ENCODE data around the gene WDR31.
"Not testable (repeated sequence)": the region's sequence is repeated elsewhere in the genome, so short reads cannot be mapped to it uniquely, and the experiment has no call there.

Gene WDR31

DNA sequence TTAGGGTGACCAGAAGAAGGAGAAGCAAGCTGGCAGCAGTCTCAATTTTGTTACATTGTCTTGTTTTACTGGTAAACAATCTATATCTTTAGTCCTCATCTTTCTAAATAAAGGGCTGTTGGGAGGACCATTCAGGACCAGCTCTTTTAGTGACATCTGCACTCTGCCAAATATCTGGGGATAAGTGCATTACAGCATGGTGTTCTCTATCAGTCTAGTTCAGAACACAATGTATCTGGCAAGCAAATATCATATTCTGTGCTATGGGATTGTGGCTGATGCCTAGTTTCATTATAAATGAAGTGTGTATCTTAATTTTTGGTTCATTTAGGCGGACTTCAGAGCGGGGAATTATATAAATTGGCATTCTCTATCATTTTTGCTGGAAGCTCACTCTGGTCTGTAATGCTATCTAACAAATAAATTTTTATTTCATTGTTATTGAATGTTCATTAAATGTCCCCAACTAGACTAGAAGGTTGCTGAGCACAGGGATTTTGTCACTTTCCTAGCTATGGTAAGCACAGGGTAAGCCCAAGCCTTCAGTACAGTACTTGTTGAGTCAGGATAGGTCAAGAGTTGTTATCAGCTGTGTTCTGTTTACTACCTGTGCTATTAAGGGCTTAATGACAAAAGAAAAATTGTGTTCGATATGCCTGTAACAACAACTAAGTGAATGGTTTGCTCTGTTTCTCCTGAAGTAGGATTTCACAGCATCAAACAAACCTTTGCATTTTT is 11.9 kb downstream of the WDR31 start:
- DNase-seq = no peak

- no peak for DNase-seq
Observed at GRCh38 chr9:113326230-113326629, 13.8 kb downstream of the WDR31 start.

DNA sequence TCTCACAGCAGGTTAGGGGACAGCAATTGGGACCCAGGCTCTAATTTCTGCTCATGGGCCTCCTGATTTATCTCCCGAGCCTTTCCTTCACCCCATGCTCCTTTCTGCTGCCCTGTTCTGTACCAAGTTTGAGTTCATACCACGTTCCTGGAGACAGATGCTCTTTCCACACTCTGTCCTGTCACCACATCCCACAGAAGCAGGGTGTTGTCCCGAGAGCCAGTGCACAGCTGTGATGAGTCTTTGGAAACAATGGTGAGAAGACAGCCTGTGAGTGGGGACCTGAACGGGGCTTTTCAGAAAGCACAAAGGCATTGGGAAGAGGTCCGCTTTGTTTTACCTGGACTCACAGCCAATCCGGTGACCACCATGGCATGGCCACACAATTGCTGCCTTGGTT is 17.4 kb downstream of the WDR31 start:
- DNase-seq = no peak

GRCh38 chr9:113320051-113320450 is 20.0 kb downstream of the WDR31 start:
- DNase-seq = no peak

DNA sequence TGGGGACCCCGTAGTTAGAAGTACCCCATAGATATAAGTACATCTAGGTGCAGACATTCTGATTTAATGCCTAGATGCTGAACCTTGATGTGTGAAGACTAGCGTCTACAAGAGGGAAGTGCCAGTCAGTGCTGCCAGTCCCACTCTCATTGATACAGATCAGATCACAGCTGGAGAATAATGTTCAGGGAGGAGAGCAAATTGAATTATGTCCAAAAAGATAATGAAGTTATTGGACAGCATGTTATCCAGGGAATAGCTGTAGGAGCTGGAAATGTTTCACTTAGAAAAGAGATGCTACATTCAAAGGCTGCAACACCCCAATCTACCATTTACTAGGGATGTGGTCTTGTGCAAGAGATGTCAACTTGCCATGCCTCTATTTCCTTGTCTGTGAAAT is 21.0 kb downstream of the WDR31 start:
- DNase-seq = no peak

- no peak for DNase-seq
Observed at GRCh38 chr9:113317777-113318176, 22.3 kb downstream of the WDR31 start.

GRCh38 chr9:113316030-113316429 is 24.0 kb downstream of the WDR31 start:
- DNase-seq = no peak

- no peak for DNase-seq
Observed at GRCh38 chr9:113315231-113315630, 24.8 kb downstream of the WDR31 start.

GRCh38 chr9:113313261-113313660 is 26.8 kb downstream of the WDR31 start:
- no peak for DNase-seq

DNA sequence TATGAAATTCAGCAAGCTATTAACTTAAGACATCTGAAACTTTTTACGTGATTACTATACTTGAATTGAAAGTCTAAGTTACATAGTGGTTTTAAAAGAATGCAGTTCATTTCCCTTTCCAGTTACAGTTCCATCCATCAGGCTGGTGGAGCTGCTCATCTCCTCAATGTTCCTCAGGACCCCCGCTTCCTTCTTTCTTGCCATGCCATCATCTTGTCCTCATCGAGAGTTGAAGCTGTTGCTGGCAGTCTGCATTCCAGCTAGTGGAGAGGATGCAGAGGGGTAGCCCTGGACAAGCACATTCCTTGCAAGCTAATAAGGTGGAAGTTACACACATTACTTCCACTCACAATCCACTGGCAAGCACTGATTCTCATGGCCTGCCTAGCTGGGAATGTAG is 28.1 kb downstream of the WDR31 start:
- no peak for DNase-seq

GRCh38 chr9:113310538-113310937 is 29.5 kb downstream of the WDR31 start:
- no peak for DNase-seq

DNA sequence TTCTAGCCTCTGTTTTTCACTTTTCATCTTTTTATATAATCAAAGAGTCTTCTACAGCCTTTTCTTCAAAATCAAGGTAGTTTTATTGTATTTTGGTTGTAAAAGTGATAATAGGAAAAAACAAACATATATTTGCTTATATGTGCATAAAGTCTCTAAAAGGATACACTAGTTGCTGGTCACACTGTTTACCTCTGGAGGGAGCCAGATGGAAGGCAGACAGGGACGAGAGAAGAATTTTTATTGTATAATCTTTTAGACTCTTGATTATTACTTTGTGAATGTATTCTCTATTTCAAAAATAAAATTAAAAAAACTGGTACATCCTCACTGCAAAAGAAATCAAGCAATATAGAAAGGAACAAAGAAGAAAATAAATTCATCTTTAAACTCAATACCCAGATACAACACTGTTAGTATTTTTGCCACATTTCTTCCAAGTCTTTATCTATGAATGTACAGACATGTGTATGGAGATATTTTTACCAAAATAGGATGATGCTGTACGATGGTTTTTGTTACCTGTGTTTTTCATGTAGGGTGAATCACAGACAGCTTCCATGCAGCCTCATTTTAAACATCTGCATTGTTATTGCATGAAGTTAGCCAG is 30.8 kb downstream of the WDR31 start:
- no peak for DNase-seq

- DNase-seq = no peak
Observed at GRCh38 chr9:113307396-113307975, 32.6 kb downstream of the WDR31 start.

- DNase-seq = no peak
Observed at GRCh38 chr9:113306566-113306965, 33.5 kb downstream of the WDR31 start.

- DNase-seq = no peak
Observed at GRCh38 chr9:113302792-113303418, 37.2 kb downstream of the WDR31 start, which contains the start of gene RNF183. Gene RNF183, minus strand, starts transcription at chr9:113303376. Its CDS starts 5,192 bp downstream, at chr9:113298184.

- no peak for DNase-seq
Observed at GRCh38 chr9:113301548-113301947, 38.5 kb downstream of the WDR31 start.

DNA sequence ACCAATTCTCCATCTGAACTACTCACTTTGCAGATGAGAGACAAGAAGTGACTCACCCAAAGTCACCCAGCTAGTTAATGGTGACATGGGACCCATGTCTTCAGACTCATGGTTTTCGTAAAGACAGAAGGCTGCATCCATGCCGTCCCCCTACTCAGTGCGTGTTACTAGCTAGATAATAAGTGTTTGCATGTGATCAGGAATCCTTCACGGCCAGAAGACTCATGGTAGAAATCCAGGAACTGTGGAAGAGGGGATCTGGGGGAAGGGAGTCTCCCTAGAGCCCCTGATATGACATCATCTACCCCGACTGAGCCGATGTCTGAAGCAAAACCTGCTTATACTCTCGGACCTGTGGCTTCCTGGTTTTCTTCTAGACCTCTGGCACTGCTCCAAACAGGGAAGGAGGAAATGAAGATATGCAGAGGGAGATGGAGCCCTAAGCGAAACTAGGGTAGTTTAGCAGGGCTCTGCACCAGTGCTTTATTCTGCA is 40.2 kb downstream of the WDR31 start:
- DNase-seq = no peak

- peak; percentile 89 for DNase-seq
Observed at GRCh38 chr9:113298924-113299770, 40.9 kb downstream of the WDR31 start.

DNA sequence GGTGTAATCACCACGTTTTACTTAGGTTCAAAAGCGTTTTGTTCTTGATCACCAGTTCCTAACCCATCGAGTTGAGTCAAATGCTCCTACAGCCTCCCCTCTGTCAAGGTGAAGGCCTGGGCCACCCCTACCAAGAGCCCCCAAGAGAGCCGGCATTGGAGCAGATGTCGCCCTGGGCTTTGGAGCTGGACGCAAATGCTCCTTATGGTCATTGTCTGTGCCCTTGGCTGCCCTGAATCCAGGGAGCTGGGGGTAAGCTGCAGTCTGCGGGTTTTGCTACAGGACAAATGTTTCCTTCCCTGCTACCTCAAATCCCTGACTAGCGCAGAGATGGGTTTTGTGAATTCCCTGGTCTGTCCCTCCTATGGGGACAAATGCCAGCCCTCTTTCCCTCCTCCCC is 41.8 kb downstream of the WDR31 start:
- DNase-seq = no peak

DNA sequence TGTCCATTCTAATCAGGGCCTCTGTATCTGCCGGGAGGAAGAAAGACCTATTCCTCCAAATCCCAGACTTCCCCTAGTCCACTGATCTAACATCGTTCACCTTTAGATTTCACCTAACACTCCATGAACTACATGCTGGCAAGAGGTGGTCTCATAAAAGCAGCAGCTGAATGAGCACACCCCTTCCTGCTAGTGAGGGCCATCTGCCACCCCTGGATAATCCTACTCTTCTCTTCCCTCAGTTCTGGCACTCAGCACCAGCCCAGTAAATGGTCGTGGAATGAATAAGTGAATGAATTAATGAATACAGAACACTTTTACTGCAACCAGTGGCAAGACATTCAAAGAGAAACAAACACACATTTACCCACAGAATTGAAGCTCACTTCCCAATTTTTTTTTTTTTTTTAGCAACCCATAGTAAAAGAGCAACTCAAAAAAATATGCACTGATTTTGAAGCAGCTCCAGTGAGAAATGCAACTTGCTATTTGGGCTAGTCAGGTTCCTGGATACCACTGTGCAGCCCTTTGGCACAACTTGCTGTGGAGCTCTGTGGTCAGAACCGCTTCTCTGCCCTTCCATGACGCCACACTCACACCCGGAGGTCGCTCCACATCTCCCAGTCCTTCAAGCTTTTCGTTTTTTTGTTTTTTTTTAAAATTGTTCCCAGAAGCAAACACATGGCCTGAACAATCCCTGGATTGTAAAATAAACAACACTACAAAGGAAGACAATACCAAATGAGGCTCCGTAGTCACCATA is 43.1 kb downstream of the WDR31 start:
- DNase-seq = no peak

- DNase-seq = not testable (repeated sequence)
Observed at GRCh38 chr9:113296247-113296646, 43.8 kb downstream of the WDR31 start.
